Suppressor macrophage (primary cell): ENCODE data around the gene SLC30A4.
"Not testable (repeated sequence)": the region's sequence is repeated elsewhere in the genome, so short reads cannot be mapped to it uniquely, and the experiment has no call there.

Experiments used
- DNase-seq, 4 experiments: peaks; one replicate each; pipeline ENCODE4 v3.0.0-alpha.2; 2020 to 2022
- total RNA-seq, 17 experiments: gene quantifications; one replicate each; lab custom pipeline; 2026; ENCODE audit warnings: mixed read lengths in 6 of 17, inconsistent platforms in 3 of 17; lab: John Stamatoyannopoulos, UW

SLC30A4 gene
- 0.66 to 3.3 (median 1.5) reads per million in 17 experiments for total RNA-seq

- DNase-seq = peak; percentile 38 to 78 (median 56)
These were observed at the start of gene SLC30A4 for GRCh38 chr15:45522328-45523165. TSS of gene SLC30A4 (minus strand) at chr15:45522755. CDS start at chr15:45522354, 401 bp downstream.

GRCh38 chr15:45555934-45556608 is 33.5 kb upstream of the SLC30A4 start:
- peak; percentile 47 to 74 (median 62) for DNase-seq

GRCh38 chr15:45551676-45552075 is 29.1 kb upstream of the SLC30A4 start:
- DNase-seq = peak in 3 of 4 experiments; percentile 20 to 39 (median 27)

- DNase-seq = no peak
These were observed 27.9 kb upstream of the SLC30A4 start for GRCh38 chr15:45550436-45550835.

GRCh38 chr15:45549541-45550220 is 27.1 kb upstream of the SLC30A4 start:
- DNase-seq = no peak

- no peak for DNase-seq
These were observed 26.4 kb upstream of the SLC30A4 start for GRCh38 chr15:45548753-45549520.

GRCh38 chr15:45546789-45547188 is 24.2 kb upstream of the SLC30A4 start:
- no peak for DNase-seq

GRCh38 chr15:45544266-45545023 is 21.9 kb upstream of the SLC30A4 start:
- no peak for DNase-seq

GRCh38 chr15:45543051-45543450 is 20.5 kb upstream of the SLC30A4 start:
- no peak for DNase-seq

GRCh38 chr15:45540531-45540930 is 18.0 kb upstream of the SLC30A4 start:
- DNase-seq = no peak

- no peak for DNase-seq
These were observed 17.1 kb upstream of the SLC30A4 start for GRCh38 chr15:45539680-45540079.

GRCh38 chr15:45536934-45537333 is 14.4 kb upstream of the SLC30A4 start:
- DNase-seq = no peak

GRCh38 chr15:45535486-45536042 is 13.0 kb upstream of the SLC30A4 start:
- no peak for DNase-seq

- no peak for DNase-seq
These were observed 12.3 kb upstream of the SLC30A4 start for GRCh38 chr15:45534821-45535220.

- DNase-seq = not testable (repeated sequence)
These were observed 10.3 kb upstream of the SLC30A4 start for GRCh38 chr15:45532892-45533291.

- DNase-seq = peak; percentile 15 to 54 (median 40)
These were observed 7.1 kb upstream of the SLC30A4 start for GRCh38 chr15:45529613-45530012.

- no peak for DNase-seq
These were observed 4.5 kb upstream of the SLC30A4 start for GRCh38 chr15:45527086-45527485.

GRCh38 chr15:45523166-45523460 is 558 bp upstream of the SLC30A4 start:
- DNase-seq = no peak

GRCh38 chr15:45521596-45522327 is 793 bp downstream of the SLC30A4 start:
- peak in 1 of 4 experiments; percentile 7 for DNase-seq

- no peak for DNase-seq
These were observed 11.7 kb downstream of the SLC30A4 start for GRCh38 chr15:45510758-45511280.
